ENCODE measurements around the gene SAMD4A. TPM values are rescaled to one million over a fixed set of nuclear protein-coding genes. Genes with fewer than 3 reads are reported as not detected.

Gene SAMD4A
- total RNA-seq, 3 donors from 2014 or later, result 5.4 to 8.1 (median 7.6) TPM

- H3K36me3 Mint-ChIP-seq (ENCODE audit: insufficient read depth), result no peaks in the 10 kb centered on the region
- H3K4me3 Mint-ChIP-seq, result no peak overlapping the region
- peaks cover 6% of the 10 kb centered on the region for H3K4me1 Mint-ChIP-seq (ENCODE audit: low read depth)
- no peak for DNase-seq
- no peaks in the 10 kb centered on the region for H3K9me3 Mint-ChIP-seq
- no peaks in the 10 kb centered on the region for H3K27me3 Mint-ChIP-seq (ENCODE audit: low read depth)
- no peak for ATAC-seq
Measured at GRCh38 chr14:54642801-54643695, 76.1 kb downstream of the SAMD4A start.

- ATAC-seq (no peak), DNase-seq (no peak)
- H3K36me3 Mint-ChIP-seq (ENCODE audit: insufficient read depth), result no peaks in the 10 kb centered on the region
- no peaks in the 10 kb centered on the region for H3K9me3 Mint-ChIP-seq
- H3K27me3 Mint-ChIP-seq (ENCODE audit: low read depth), result no peaks in the 10 kb centered on the region
- H3K4me1 Mint-ChIP-seq (ENCODE audit: low read depth), result peaks cover 6% of the 10 kb centered on the region
- no peak overlapping the region for H3K4me3 Mint-ChIP-seq
Measured at GRCh38 chr14:54643696-54644176, 76.8 kb downstream of the SAMD4A start.

- no peaks in the 10 kb centered on the region for H3K9me3 Mint-ChIP-seq
- H3K27me3 Mint-ChIP-seq (ENCODE audit: low read depth), result peaks cover 6% of the 10 kb centered on the region
- DNase-seq, result no peak
- H3K36me3 Mint-ChIP-seq (ENCODE audit: insufficient read depth), result no peaks in the 10 kb centered on the region
- H3K4me3 Mint-ChIP-seq, result no peak overlapping the region
- peaks cover 6% of the 10 kb centered on the region for H3K4me1 Mint-ChIP-seq (ENCODE audit: low read depth)
- no peak for ATAC-seq
Measured at GRCh38 chr14:54645639-54646038, 78.7 kb downstream of the SAMD4A start.

- no peak overlapping the region for H3K4me3 Mint-ChIP-seq
- ATAC-seq (peak in 1 of 2 donors; percentile 28), DNase-seq (no peak)
- peaks cover 6% of the 10 kb centered on the region for H3K4me1 Mint-ChIP-seq (ENCODE audit: low read depth)
- H3K36me3 Mint-ChIP-seq (ENCODE audit: insufficient read depth), result no peaks in the 10 kb centered on the region
- no peaks in the 10 kb centered on the region for H3K9me3 Mint-ChIP-seq
- H3K27me3 Mint-ChIP-seq (ENCODE audit: low read depth), result peaks cover 7% of the 10 kb centered on the region
Measured at GRCh38 chr14:54646626-54647025, 79.7 kb downstream of the SAMD4A start.

GRCh38 chr14:54647378-54647777 is 80.5 kb downstream of the SAMD4A start:
- H3K4me3 Mint-ChIP-seq, result no peak overlapping the region

GRCh38 chr14:54649056-54649455 is 82.1 kb downstream of the SAMD4A start:
- Mint-ChIP-seq H3K36me3 (ENCODE audit: insufficient read depth) (no peaks in the 10 kb centered on the region), H3K9me3 (no peaks in the 10 kb centered on the region), H3K4me1 (ENCODE audit: low read depth) (peaks cover 6% of the 10 kb centered on the region), H3K4me3 (no peak overlapping the region), H3K27me3 (ENCODE audit: low read depth) (peaks cover 15% of the 10 kb centered on the region)
- ATAC-seq (no peak), DNase-seq (no peak)

More at GRCh38 chr14:54647378-54647777, 80.5 kb downstream of the SAMD4A start:
- H3K9me3 Mint-ChIP-seq, result no peaks in the 10 kb centered on the region
- H3K27me3 Mint-ChIP-seq (ENCODE audit: low read depth), result peaks cover 7% of the 10 kb centered on the region
- H3K36me3 Mint-ChIP-seq (ENCODE audit: insufficient read depth), result no peaks in the 10 kb centered on the region
- DNase-seq (no peak), ATAC-seq (no peak)
- H3K4me1 Mint-ChIP-seq (ENCODE audit: low read depth), result peaks cover 6% of the 10 kb centered on the region

- no peaks in the 10 kb centered on the region for H3K36me3 Mint-ChIP-seq (ENCODE audit: insufficient read depth)
- DNase-seq, result no peak
- H3K27me3 Mint-ChIP-seq (ENCODE audit: low read depth), result peaks cover 16% of the 10 kb centered on the region
- no peaks in the 10 kb centered on the region for H3K9me3 Mint-ChIP-seq
- ATAC-seq, result no peak
- H3K4me1 Mint-ChIP-seq (ENCODE audit: low read depth), result peaks cover 6% of the 10 kb centered on the region
- no peak overlapping the region for H3K4me3 Mint-ChIP-seq
Measured at GRCh38 chr14:54650331-54650958, 83.5 kb downstream of the SAMD4A start.

GRCh38 chr14:54650959-54651351 is 84.0 kb downstream of the SAMD4A start:
- Mint-ChIP-seq H3K9me3 (no peaks in the 10 kb centered on the region), H3K4me1 (ENCODE audit: low read depth) (peaks cover 6% of the 10 kb centered on the region), H3K27me3 (ENCODE audit: low read depth) (peaks cover 16% of the 10 kb centered on the region), H3K36me3 (ENCODE audit: insufficient read depth) (no peaks in the 10 kb centered on the region), H3K4me3 (no peak overlapping the region)
- ATAC-seq, result no peak
- DNase-seq, result no peak

GRCh38 chr14:54651649-54652048 is 84.7 kb downstream of the SAMD4A start:
- DNase-seq (no peak), ATAC-seq (no peak)
- Mint-ChIP-seq H3K4me3 (no peak overlapping the region), H3K27me3 (ENCODE audit: low read depth) (peaks cover 16% of the 10 kb centered on the region), H3K36me3 (ENCODE audit: insufficient read depth) (no peaks in the 10 kb centered on the region), H3K4me1 (ENCODE audit: low read depth) (peaks cover 2% of the 10 kb centered on the region), H3K9me3 (no peaks in the 10 kb centered on the region)

GRCh38 chr14:54652188-54652587 is 85.3 kb downstream of the SAMD4A start:
- DNase-seq (no peak), ATAC-seq (no peak)
- Mint-ChIP-seq H3K4me1 (ENCODE audit: low read depth) (no peaks in the 10 kb centered on the region), H3K9me3 (no peaks in the 10 kb centered on the region), H3K4me3 (no peak overlapping the region), H3K36me3 (ENCODE audit: insufficient read depth) (no peaks in the 10 kb centered on the region), H3K27me3 (ENCODE audit: low read depth) (peaks cover 16% of the 10 kb centered on the region)

GRCh38 chr14:54652605-54653052 is 85.7 kb downstream of the SAMD4A start:
- Mint-ChIP-seq H3K27me3 (ENCODE audit: low read depth) (peaks cover 16% of the 10 kb centered on the region), H3K4me1 (ENCODE audit: low read depth) (no peaks in the 10 kb centered on the region), H3K4me3 (no peak overlapping the region)

GRCh38 chr14:54653712-54654469 is 87.0 kb downstream of the SAMD4A start:
- DNase-seq, result no peak

More at GRCh38 chr14:54652605-54653052, 85.7 kb downstream of the SAMD4A start:
- no peaks in the 10 kb centered on the region for H3K36me3 Mint-ChIP-seq (ENCODE audit: insufficient read depth)
- no peak for ATAC-seq
- H3K9me3 Mint-ChIP-seq, result no peaks in the 10 kb centered on the region
- DNase-seq, result no peak

GRCh38 chr14:54654605-54655004 is 87.7 kb downstream of the SAMD4A start:
- no peak overlapping the region for H3K4me3 Mint-ChIP-seq
- H3K36me3 Mint-ChIP-seq (ENCODE audit: insufficient read depth), result no peaks in the 10 kb centered on the region
- no peak for DNase-seq
- no peaks in the 10 kb centered on the region for H3K4me1 Mint-ChIP-seq (ENCODE audit: low read depth)
- peaks cover 16% of the 10 kb centered on the region for H3K27me3 Mint-ChIP-seq (ENCODE audit: low read depth)
- ATAC-seq, result no peak
- H3K9me3 Mint-ChIP-seq, result no peaks in the 10 kb centered on the region

More at GRCh38 chr14:54653712-54654469, 87.0 kb downstream of the SAMD4A start:
- Mint-ChIP-seq H3K4me1 (ENCODE audit: low read depth) (no peaks in the 10 kb centered on the region), H3K36me3 (ENCODE audit: insufficient read depth) (no peaks in the 10 kb centered on the region), H3K4me3 (no peak overlapping the region), H3K27me3 (ENCODE audit: low read depth) (peaks cover 16% of the 10 kb centered on the region), H3K9me3 (no peaks in the 10 kb centered on the region)
- ATAC-seq, result no peak

- ATAC-seq (no peak), DNase-seq (no peak)
- no peaks in the 10 kb centered on the region for H3K9me3 Mint-ChIP-seq
- H3K4me3 Mint-ChIP-seq, result no peak overlapping the region
- H3K36me3 Mint-ChIP-seq (ENCODE audit: insufficient read depth), result no peaks in the 10 kb centered on the region
- no peaks in the 10 kb centered on the region for H3K4me1 Mint-ChIP-seq (ENCODE audit: low read depth)
- peaks cover 3% of the 10 kb centered on the region for H3K27me3 Mint-ChIP-seq (ENCODE audit: low read depth)
Measured at GRCh38 chr14:54658836-54659235, 91.9 kb downstream of the SAMD4A start.

All from activated T-cell treated with anti-CD3 and anti-CD28 coated beads, Interleukin-2, amount 50 U/mL, for 4 hours (primary cell).